Measurements from ENCODE around the gene MYADML2. TPM values are rescaled to one million over a fixed set of nuclear protein-coding genes. Genes with fewer than 3 reads are reported as not detected.

The MYADML2 gene
- polyA plus RNA-seq, 10 donors: 8.9 to 29.8 (median 22.3) TPM

GRCh38 chr17:81940538-81941483 is 6.2 kb downstream of the MYADML2 start:
- no peak for DNase-seq

DNA sequence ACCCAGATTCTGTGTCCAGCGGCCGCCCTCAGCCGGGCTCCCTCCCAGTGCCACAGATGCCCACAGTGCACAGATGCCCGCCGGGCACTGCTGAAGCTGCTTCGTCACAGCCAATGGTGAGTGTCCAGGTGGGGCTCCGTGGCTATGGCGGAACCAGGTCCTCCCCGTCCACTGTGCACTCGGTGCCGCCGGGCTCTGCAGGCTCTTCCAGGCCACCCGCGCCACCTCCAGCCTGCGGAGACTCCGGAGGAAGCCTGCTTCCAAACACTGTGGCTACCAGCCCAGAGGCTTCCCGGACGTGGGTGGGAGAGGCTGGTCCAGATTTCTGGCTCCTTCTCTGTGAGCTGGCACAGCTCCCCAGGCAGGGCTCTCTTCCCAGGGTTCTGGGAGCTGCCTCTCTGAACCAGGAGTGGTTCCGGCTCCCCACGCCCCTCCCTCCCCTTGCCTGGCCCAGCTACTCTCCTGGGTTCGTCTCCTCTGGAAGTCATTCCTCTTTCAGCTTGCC is 7.1 kb downstream of the MYADML2 start:
- DNase-seq: no peak

DNA sequence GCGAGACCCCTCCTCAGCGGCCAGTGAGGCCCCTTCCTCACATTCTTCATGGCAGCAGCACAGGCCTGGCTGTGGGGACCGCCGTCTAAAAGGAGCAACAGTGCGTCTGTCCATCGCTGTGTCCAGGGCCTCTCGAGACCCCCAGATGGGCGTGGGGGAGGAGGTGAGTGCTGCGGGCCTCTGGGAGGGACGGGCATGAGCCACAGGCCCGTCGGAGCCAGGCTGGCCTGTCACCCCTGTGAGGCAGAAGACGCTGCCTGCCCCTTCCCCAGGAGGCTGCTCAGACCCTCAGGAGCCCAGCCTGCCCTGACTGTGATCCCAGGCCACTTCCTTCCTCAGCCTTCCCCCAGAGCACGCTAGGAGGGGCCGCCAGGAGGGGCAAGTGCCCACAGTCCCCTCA is 7.8 kb downstream of the MYADML2 start:
- no peak for DNase-seq

DNA sequence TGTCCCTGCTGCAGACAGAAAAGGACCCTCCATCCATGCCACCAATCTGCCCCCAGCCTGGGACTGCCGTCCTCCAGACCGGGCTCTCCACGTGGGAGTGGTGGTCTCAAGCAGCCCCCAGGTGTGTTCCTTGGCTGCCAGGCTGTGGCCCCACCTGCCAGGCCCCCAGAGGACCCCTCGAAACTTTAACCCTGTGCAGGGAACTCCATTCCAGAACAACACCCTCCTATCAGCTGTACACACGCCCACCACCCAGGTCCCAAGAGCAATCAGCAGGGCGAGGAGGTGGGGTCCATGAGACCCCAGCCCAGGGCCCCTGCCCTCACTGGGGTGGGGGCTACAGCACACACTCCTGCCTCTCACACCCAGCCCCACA is 11.3 kb downstream of the MYADML2 start:
- no peak for DNase-seq

GRCh38 chr17:81934850-81935708 is 12.0 kb downstream of the MYADML2 start:
- no peak for DNase-seq

- DNase-seq: no peak
These were observed 12.8 kb downstream of the MYADML2 start for GRCh38 chr17:81934098-81934757.

- no peak for DNase-seq
These were observed 13.8 kb downstream of the MYADML2 start for GRCh38 chr17:81933178-81933699.

GRCh38 chr17:81932333-81932983 is 14.6 kb downstream of the MYADML2 start:
- no peak for DNase-seq

GRCh38 chr17:81931557-81932332 is 15.3 kb downstream of the MYADML2 start:
- DNase-seq: no peak

DNA sequence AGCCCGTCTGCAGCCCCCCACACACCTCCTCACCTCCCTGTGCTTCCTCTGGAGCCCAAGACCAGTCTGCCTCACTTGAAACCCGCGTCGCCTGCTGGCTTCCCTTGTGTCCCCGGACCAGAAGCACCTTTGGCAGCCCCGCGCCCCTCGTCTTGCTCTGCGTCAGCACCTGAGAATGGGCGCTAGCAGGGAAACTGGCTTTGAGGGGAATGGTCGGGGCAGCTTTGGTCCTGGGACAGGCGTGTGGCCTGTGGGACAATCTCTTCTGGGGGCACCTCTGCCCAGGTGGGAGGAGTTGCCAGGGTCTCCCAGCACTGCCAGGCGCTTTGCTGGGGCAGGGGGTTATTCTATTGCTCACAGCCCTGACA is 15.9 kb downstream of the MYADML2 start:
- DNase-seq: no peak

DNA sequence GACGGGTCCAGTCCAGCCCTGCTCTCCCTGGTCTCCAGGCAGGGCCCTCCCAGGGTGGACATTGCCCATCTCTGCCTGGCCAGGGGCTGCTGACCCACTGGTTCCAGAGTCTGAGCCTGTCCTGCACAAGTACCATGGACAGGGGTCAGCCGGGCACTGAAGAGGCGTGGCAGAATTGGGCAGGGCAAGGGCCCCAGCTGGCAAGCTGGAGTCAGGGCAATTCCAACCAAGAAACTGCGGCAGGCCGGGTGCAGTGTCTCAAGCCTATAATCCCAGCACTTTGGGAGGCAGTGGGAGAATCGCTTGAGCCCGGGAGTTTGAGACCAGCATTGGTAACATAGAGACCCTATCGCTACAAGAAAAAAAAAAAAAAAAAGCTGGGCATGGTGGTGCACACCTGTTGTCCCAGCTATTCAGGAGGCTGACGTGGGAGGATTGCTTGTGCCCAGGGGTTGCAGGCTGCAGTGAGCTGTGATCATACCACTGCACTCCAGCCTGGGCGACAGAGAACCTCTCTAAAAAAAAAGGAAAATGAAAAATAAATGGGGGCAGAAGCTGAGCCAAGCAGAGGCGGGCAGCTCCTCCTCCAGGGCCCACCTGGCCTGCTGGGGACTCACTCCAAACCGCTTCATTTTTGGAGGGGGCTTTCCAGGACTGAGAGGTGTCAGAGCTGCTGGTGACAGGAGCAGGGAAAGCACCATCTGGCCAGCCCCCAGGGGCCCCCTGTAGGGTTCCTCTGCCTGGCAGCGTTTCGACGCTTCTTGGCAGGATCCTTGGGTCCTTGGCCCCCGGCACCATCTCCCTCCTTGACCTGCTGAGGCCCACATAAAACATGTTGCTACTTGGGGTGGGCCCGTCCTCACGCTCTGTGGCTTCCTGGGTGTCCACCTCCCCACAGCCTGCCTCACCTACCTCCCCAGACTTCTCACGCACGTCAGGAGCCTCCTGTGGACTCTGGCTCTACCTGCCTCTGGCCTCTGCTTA is 16.6 kb downstream of the MYADML2 start:
- no peak for DNase-seq

DNA sequence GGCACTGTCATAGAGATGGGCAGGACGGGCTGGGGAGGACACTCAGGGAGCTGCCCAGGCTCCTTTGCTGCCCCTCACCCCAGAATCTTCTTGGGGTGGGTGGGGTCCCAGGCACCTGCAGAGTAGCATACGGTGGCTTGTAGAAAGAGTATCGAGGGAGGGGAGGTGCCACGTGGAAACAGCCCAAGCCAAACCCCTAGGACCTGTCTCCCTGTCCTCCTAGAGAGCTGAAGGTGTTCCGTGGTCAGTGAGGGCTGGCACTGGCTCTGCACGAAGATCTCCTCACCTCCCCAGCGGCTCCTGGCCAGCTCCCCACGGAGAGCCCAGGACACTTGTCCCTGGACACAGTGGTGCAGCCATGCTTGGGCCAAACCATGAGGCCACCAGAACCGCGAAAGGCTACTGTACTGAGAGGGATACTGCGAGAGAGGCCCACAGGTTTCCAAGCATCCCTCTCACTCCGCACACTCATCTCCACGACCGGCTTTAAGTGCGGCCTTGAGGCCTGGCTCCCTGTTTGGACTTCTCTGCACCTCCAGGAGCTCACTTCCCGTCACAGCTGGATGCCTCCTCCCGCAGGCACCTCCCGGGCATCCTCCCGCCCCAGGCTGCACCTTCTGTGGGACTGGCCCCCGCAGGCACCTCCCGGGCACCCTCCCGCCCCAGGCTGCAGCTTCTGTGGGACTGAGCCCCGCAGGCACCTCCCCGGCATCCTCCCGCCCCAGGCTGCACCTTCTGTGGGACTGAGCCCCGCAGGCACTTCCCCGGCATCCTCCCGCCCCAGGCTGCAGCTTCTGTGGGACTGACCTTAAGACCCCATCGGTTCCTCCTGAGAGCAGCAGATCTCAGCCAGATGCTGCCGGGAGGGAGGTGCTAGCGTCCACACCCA is 17.5 kb downstream of the MYADML2 start:
- DNase-seq: no peak

- DNase-seq: no peak
These were observed 18.3 kb downstream of the MYADML2 start for GRCh38 chr17:81928544-81929252.

GRCh38 chr17:81927653-81928543 is 19.1 kb downstream of the MYADML2 start, which contains the start of gene MAFG:
TSS of gene MAFG (minus strand) at chr17:81927735. CDS start at chr17:81923185, 4,550 bp downstream.
- DNase-seq: peak; percentile 96 to 99 (median 98)

DNA sequence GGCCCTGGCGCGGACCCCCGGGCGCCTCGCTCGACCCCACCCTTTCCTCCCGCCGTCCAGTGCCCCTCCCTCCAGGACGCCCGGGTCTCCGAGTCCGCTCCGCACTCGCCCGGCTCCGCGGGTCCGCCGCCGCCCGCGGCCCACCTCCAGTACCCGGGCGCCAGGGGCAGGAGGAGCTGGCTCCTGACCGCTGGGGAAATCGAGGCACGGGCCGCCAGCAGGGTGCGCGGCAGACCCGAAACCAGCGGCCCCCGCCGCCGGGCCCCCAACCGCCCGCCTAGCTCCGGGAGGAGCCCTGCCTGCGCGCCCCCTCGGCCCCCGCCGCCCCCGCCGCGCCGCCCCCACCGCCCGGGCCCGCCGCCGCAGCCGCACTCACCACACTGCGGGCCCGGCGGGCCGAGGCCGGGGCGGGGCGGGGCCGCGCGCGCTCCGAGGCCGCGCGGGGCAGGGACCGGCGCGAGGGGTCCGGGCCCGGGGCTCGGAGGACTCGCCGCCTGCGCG is 19.8 kb downstream of the MYADML2 start:
- DNase-seq: no peak
